VCaP (cell line): ENCODE measurements around the gene LCNL1.

Experiments used
- H3K27ac ChIP-seq: fragments of 450-650 bp; 2 replicates; pipeline ENCODE4 v1.5.1; 2017
- TF ChIP-seq, protein P1 (sequence below): fragments of 450-650 bp; conservative IDR thresholded peaks from 2 replicates; pipeline ENCODE4 v1.5.1; 2017; ENCODE audit warnings: mild to moderate bottlenecking, moderate library complexity

Gene LCNL1

DNA sequence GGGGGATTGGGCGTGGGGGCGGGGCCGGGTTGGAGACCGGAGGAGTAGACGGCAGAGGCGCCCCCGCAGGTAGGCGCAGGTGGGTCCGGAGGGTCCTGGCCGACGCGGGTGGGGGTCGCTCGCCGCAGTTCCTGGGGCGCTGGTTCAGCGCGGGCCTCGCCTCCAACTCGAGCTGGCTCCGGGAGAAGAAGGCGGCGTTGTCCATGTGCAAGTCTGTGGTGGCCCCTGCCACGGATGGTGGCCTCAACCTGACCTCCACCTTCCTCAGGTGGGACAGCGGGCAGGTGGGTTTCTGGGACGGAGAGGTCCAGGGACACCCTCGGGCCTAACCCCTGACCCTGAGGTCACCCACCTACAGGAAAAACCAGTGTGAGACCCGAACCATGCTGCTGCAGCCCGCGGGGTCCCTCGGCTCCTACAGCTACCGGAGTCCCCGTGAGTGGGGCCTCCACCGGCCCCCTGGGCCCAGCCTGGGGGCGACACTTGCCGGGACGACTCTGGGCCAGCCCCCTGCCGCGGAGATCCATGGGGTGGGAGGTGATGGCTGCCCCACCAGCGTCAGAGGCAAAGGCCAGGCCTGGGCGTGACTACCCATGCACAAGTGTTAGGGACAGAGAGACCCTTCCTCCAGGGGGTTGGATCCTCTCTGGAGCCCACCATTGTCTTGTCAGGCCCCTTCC is 3.8 kb upstream of the LCNL1 start:
- no peak overlapping the region for H3K27ac ChIP-seq
- TF ChIP-seq, protein P1, sequence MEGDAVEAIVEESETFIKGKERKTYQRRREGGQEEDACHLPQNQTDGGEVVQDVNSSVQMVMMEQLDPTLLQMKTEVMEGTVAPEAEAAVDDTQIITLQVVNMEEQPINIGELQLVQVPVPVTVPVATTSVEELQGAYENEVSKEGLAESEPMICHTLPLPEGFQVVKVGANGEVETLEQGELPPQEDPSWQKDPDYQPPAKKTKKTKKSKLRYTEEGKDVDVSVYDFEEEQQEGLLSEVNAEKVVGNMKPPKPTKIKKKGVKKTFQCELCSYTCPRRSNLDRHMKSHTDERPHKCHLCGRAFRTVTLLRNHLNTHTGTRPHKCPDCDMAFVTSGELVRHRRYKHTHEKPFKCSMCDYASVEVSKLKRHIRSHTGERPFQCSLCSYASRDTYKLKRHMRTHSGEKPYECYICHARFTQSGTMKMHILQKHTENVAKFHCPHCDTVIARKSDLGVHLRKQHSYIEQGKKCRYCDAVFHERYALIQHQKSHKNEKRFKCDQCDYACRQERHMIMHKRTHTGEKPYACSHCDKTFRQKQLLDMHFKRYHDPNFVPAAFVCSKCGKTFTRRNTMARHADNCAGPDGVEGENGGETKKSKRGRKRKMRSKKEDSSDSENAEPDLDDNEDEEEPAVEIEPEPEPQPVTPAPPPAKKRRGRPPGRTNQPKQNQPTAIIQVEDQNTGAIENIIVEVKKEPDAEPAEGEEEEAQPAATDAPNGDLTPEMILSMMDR: no peak

DNA sequence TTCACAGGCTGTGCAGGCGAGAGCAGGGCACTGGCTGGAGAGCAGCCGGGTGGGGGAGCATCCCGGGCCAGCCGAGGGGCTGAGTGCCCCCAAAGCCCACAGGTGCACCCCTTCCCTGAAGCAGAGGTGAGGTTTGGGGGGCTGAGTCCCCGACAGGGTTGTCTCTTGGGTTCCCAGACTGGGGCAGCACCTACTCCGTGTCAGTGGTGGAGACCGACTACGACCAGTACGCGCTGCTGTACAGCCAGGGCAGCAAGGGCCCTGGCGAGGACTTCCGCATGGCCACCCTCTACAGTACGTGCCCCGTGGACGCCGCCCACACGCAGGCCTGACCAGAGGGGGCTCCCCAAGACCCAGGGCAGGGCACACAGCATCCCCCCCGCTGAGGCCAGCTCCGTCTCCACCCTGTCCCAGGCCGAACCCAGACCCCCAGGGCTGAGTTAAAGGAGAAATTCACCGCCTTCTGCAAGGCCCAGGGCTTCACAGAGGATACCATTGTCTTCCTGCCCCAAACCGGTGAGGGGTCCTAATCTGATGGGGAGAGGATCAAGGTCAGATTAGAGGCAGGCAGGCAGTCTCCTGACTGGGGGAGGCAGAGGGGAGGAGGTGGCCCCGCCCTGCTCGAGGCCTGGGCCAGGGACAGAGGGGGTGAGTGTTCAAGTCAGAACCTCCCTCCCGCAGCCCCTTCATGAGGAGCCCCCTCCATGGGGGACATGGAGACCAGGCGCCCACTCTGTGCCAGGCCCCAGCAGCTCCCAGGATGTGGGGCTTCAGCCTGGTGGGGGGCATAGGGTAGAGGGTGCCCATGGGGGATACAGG is 2.8 kb upstream of the LCNL1 start:
- TF ChIP-seq, protein P1: no peak
- no peak overlapping the region for H3K27ac ChIP-seq

DNA sequence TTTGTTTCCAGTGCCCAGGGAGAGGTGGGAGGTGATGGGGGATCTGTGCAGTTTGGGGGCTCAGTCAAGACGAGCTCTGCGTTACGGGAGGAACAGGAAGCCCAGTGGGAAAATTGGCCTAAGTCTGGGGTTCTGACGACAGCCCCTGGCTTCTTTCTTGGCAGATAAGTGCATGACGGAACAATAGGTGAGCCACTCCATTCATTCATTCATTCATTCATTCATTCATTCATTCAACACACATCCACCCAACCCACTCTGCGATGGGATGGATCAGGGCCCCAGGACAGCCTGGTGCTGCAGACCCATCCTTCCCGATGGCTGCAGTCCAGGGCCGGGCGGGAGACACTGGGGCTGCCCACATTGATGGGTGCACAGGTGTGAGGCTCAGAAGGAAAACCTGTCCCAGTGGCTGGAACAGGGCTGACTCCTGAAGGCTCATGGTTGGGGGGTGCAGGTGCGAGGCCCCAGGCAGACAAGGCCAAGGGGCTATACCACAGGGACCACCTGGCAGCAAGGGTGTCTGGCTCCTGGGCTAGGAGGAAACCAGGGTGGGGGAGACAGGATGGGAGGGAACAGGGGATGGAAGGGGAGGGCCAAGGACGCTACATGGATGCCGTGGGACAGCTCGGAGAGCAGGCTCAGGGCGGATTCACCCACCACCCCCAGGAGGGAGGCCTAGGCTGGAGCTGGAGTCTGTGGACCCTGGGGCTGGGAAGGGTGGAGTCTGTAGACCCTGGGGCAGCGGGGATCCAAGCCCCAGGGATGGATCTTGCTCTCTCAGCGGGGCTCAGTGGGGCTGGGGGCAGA is 1.9 kb upstream of the LCNL1 start:
- no peak overlapping the region for H3K27ac ChIP-seq
- TF ChIP-seq, protein P1: no peak

DNA sequence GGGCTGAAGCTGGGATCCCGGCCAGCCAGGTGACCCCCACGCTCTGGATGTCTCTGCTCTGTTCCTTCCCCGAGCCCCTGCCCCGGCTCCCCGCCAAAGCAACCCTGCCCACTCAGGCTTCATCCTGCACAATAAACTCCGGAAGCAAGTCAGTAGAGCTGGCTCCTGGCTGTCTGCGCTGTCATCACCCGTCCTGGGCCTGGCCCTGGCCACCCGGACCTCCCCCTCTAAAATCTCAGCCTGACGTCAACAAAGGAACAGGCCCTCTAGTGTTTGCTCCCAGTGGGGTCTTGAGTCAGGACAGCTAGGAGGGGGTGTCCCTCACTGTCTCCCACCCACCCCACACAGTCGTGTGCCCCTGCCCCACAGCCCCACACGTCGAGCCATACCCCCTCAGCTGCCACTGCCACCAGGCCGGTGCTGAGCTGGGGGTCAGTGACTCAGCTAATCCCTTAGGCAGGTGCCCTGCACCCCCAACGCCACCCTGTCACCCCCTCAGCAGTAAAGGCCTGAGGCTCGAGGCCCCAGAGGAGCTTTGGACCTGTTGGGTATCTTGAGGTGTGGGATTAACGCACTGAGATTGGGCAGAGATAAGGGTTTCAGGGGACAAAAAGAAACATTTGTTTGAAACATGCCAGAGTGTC is 1.1 kb upstream of the LCNL1 start:
- H3K27ac ChIP-seq: no peak overlapping the region
- TF ChIP-seq, protein P1: no peak

DNA sequence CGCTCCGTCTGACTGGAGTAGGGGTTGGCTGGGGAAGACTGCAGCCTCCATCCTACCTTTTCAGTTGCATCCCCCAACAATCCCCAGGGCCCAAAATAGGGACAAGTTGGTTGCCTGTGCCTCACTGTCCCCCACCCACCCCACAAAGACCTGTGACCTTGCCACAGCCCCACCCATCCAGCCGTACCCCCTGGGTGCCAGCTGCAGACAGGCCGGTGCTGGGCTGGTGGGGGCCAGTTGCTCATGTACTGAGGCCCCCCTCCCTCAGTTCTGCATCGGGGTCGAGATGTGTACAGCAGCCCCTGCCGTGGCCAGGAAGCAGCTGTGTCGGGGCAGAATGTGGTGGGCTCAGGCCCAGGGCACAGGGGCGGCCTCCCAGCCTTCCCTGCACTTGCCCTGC is 374 bp downstream of the LCNL1 start:
- no peak overlapping the region for H3K27ac ChIP-seq
- TF ChIP-seq, protein P1: no peak

DNA sequence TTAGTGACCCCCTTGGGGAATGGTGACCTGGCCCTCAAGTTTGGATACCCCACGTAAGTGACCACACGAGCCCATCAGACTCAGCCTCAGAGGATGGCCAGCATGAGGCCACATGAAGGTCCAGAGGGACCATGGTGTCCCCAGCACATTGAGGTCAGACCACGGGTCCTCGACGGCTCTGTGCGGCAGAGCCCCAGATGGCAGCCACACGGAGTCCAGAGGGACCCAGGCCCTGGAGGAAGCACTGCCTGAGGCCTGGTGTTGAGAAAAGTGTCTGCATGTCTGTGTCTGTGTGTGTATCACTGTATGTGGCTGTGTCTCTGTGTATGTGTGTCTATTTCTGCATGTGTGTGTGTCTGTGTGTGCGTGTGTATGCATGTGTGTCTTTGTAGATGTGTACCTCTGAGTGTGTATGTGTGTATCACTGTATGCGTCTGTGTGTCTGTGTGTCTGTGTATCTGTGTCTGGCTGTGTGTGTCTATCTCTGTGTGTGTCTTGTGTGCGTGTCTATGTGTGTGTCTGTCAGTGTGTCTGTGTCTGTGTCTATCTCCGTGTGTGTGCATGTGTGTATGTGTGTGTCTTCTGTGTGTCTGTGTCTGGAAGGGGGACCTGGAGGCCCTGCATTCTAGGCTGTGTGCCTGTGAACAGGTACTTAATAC is 992 bp downstream of the LCNL1 start:
- no peak overlapping the region for H3K27ac ChIP-seq
- TF ChIP-seq, protein P1: no peak
